ENCODE data around the gene NCAM1. TPM values are rescaled to one million over a fixed set of nuclear protein-coding genes. Genes with fewer than 3 reads are reported as not detected.

The NCAM1 gene
- total and polyA plus RNA-seq, 9 of the 15 experiments (the other 6 are each of a cell fraction or from before 2014, with no cell fraction given), result 0.09 to 0.23 TPM; not detected in 7

DNA sequence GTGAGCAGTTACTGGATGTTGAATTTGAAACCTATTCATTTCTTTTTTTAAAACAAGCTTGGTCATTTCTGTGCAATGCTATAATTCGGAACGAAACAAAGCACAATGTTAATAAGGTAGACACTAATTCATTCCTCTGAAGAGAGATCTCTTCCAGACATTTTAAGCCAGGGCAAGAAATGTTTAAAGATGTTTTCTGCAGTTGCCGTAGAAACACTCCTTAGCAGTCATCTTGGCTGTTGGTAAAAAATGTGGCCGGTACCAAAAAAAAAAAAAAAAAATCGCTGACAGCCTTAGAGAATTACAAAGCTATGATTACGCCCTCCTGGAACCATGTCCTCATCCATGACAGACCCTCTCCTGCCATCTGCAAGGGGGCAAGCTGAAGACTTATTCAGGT is 286.7 kb downstream of the NCAM1 start:
- POLR2A ChIA-PET, result interaction anchor here (0.6 to 1.2 kb wide), 4 partner anchors 11 to 1018 kb away, joined by 3 read pairs; no protein-coding TSS in a partner anchor
- DNase-seq (ENCODE audit: extremely low read depth in 1 of 4, low spot score in 3 of 4), result no peak
- Histone ChIP-seq H3K9ac (ENCODE audit: insufficient read depth in 1 of 2, low read depth in 2 of 2, low read length in 2 of 2) (no peak overlapping the region), H3K9me1 (ENCODE audit: control insufficient read depth, insufficient read depth, low read length) (no peaks in the 10 kb centered on the region), H2AFZ (ENCODE audit: low read depth, low read length) (no peak overlapping the region), H3K4me1 (replicated peaks in 1 of 2; ENCODE audit: control insufficient read depth in 2 of 2, insufficient read depth in 2 of 2, low read length in 2 of 2) (no peaks in the 10 kb centered on the region), H3K4me2 (ENCODE audit: insufficient read depth, low read length) (no peak overlapping the region), H3K9me3 (replicated peaks; ENCODE audit: control insufficient read depth, insufficient read depth, low read depth, low read length) (no peaks in the 10 kb centered on the region), H3K27me3 (ENCODE audit: control insufficient read depth in 2 of 2, insufficient read depth in 2 of 2, low read length in 2 of 2) (peaks cover 21 to 25% of the 10 kb centered on the region in 2 experiments; a peak in 3 of 5 replicates), H3K79me2 (ENCODE audit: control insufficient read depth, insufficient read depth, low read length) (no peaks in the 10 kb centered on the region), H3K4me3 (no peak overlapping the region), H3K36me3 (ENCODE audit: control insufficient read depth, insufficient read depth, low read length) (no peaks in the 10 kb centered on the region), H4K20me1 (replicated peaks; ENCODE audit: control insufficient read depth, insufficient read depth, low read length) (no peaks in the 10 kb centered on the region), H3K27ac (ENCODE audit: extremely low read depth, low read depth, low read length) (no peak overlapping the region)
- CTCF ChIA-PET (ENCODE audit: low intra/inter-chr PET ratio), result no interaction called here
- in situ Hi-C loops (cut with MboI), result no loop called here
- 0% methylated on average over 6 of the region's 6 CpGs for WGBS (ENCODE audit: insufficient coverage, low coverage, missing lambda C conversion rate)
- intact Hi-C loops (cut with micrococcal nuclease), result no loop called here
- no peak for ATAC-seq
- no peak for FAIRE-seq
- BruUV-seq (replicated peaks), result no TSS peak
- TF ChIP-seq TGIF2 (CRISPR knock-in tag; IDR thresholded peaks at IDR 0.05) (no peak), E4F1 (CRISPR knock-in tag; IDR thresholded peaks at IDR 0.05; ENCODE audit: borderline replicate concordance) (no peak), TEAD1 (CRISPR knock-in tag; IDR thresholded peaks at IDR 0.05) (no peak), ELF1 (tag; IDR thresholded peaks at IDR 0.05) (no peak), SMARCA5 (IDR thresholded peaks at IDR 0.05) (no peak), DEAF1 (CRISPR knock-in tag; IDR thresholded peaks at IDR 0.05) (no peak), ARNT (IDR thresholded peaks at IDR 0.05) (no peak), PHB (CRISPR knock-in tag; IDR thresholded peaks at IDR 0.05) (no peak), POLR2H (tag; IDR thresholded peaks at IDR 0.05; ENCODE audit: low read depth) (no peak), CXXC5 (CRISPR knock-in tag; IDR thresholded peaks at IDR 0.05) (no peak), CBX1 (IDR thresholded peaks at IDR 0.05; ENCODE audit: low read depth) (no peak), MED1 (CRISPR knock-in tag; IDR thresholded peaks at IDR 0.05; ENCODE audit: borderline replicate concordance) (no peak)
- TF ChIP-seq, protein P1, sequence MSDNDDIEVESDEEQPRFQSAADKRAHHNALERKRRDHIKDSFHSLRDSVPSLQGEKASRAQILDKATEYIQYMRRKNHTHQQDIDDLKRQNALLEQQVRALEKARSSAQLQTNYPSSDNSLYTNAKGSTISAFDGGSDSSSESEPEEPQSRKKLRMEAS (CRISPR knock-in tag; IDR thresholded peaks at IDR 0.05), result no peak
- TF ChIP-seq, protein P2, sequence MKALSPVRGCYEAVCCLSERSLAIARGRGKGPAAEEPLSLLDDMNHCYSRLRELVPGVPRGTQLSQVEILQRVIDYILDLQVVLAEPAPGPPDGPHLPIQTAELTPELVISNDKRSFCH (CRISPR knock-in tag; IDR thresholded peaks at IDR 0.05), result no peak
- TF ChIP-seq, protein P2 (tag; IDR thresholded peaks at IDR 0.05), result no peak
- TF ChIP-seq, protein P3, sequence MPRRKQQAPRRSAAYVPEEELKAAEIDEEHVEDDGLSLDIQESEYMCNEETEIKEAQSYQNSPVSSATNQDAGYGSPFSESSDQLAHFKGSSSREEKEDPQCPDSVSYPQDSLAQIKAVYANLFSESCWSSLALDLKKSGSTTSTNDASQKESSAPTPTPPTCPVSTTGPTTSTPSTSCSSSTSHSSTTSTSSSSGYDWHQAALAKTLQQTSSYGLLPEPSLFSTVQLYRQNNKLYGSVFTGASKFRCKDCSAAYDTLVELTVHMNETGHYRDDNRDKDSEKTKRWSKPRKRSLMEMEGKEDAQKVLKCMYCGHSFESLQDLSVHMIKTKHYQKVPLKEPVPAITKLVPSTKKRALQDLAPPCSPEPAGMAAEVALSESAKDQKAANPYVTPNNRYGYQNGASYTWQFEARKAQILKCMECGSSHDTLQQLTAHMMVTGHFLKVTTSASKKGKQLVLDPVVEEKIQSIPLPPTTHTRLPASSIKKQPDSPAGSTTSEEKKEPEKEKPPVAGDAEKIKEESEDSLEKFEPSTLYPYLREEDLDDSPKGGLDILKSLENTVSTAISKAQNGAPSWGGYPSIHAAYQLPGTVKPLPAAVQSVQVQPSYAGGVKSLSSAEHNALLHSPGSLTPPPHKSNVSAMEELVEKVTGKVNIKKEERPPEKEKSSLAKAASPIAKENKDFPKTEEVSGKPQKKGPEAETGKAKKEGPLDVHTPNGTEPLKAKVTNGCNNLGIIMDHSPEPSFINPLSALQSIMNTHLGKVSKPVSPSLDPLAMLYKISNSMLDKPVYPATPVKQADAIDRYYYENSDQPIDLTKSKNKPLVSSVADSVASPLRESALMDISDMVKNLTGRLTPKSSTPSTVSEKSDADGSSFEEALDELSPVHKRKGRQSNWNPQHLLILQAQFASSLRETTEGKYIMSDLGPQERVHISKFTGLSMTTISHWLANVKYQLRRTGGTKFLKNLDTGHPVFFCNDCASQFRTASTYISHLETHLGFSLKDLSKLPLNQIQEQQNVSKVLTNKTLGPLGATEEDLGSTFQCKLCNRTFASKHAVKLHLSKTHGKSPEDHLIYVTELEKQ (CRISPR knock-in tag; IDR thresholded peaks at IDR 0.05), result no peak

All from K562 (cell line).